ENCODE results near the gene PEX14. TPM values are rescaled to one million over a fixed set of nuclear protein-coding genes. Genes with fewer than 3 reads are reported as not detected.
A peak's percentile ranks its signal among the peaks of the same experiment; 100 is the strongest.

Gene PEX14
- total RNA-seq, 3 donors from 2014 or later: 12.5 to 16.1 (median 14.8) TPM

- H3K9me3 ChIP-seq: no peaks in the 10 kb centered on the region
- H3K27me3 ChIP-seq: no peaks in the 10 kb centered on the region
- peaks cover 12 to 39% of the 10 kb centered on the region in 2 donors for H3K4me1 ChIP-seq
- intact Hi-C loops (cut with DNase I; ENCODE audit: low total_unique reads): no loop called here
- peak overlapping the region; percentile 95 to 96 for H3K27ac ChIP-seq
- no peaks in the 10 kb centered on the region for H3K36me3 ChIP-seq
- TF ChIP-seq CTCF (IDR thresholded peaks at IDR 0.05): no peak
- TF ChIP-seq POLR2AphosphoS5 (IDR thresholded peaks at IDR 0.05): no peak
- TF ChIP-seq POLR2A (IDR thresholded peaks at IDR 0.05): no peak
- no peak overlapping the region for H3K4me3 ChIP-seq
- DNase-seq (ENCODE audit: low spot score in 2 of 2): no peak
Observed at GRCh38 chr1:10631811-10632593, 157.3 kb downstream of the PEX14 start.

- Histone ChIP-seq H3K27ac (peak overlapping the region; percentile 95 to 96), H3K4me1 (peaks cover 12 to 35% of the 10 kb centered on the region in 2 donors)
- intact Hi-C loops (cut with DNase I; ENCODE audit: low total_unique reads): no loop called here
Observed at GRCh38 chr1:10632691-10633090, 157.9 kb downstream of the PEX14 start.

GRCh38 chr1:10633416-10633815 lies 158.7 kb downstream of the PEX14 start:
- H3K27me3 ChIP-seq: no peaks in the 10 kb centered on the region
- no peak for TF ChIP-seq POLR2A (IDR thresholded peaks at IDR 0.05)
- TF ChIP-seq CTCF (IDR thresholded peaks at IDR 0.05): no peak
- TF ChIP-seq POLR2AphosphoS5 (IDR thresholded peaks at IDR 0.05): no peak
- H3K4me3 ChIP-seq: no peak overlapping the region
- no peak for DNase-seq (ENCODE audit: low spot score in 2 of 2)
- peak overlapping the region; percentile 95 to 96 for H3K27ac ChIP-seq
- no peaks in the 10 kb centered on the region for H3K9me3 ChIP-seq
- H3K4me1 ChIP-seq: peaks cover 18 to 32% of the 10 kb centered on the region in 2 donors
- no peaks in the 10 kb centered on the region for H3K36me3 ChIP-seq
- intact Hi-C loops (cut with DNase I; ENCODE audit: low total_unique reads): no loop called here

More at GRCh38 chr1:10632691-10633090, 157.9 kb downstream of the PEX14 start:
- no peak for DNase-seq (ENCODE audit: low spot score in 2 of 2)
- TF ChIP-seq CTCF (IDR thresholded peaks at IDR 0.05) (no peak), POLR2AphosphoS5 (IDR thresholded peaks at IDR 0.05) (no peak), POLR2A (IDR thresholded peaks at IDR 0.05) (no peak)
- H3K36me3 ChIP-seq: no peaks in the 10 kb centered on the region
- H3K4me3 ChIP-seq: no peak overlapping the region
- no peaks in the 10 kb centered on the region for H3K27me3 ChIP-seq
- no peaks in the 10 kb centered on the region for H3K9me3 ChIP-seq

GRCh38 chr1:10634075-10634427 lies 159.3 kb downstream of the PEX14 start:
- intact Hi-C loops (cut with DNase I; ENCODE audit: low total_unique reads): no loop called here
- H3K4me3 ChIP-seq: no peak overlapping the region
- no peaks in the 10 kb centered on the region for H3K36me3 ChIP-seq
- peaks cover 18 to 26% of the 10 kb centered on the region in 2 donors for H3K4me1 ChIP-seq
- TF ChIP-seq CTCF (IDR thresholded peaks at IDR 0.05) (no peak), POLR2A (IDR thresholded peaks at IDR 0.05) (no peak), POLR2AphosphoS5 (IDR thresholded peaks at IDR 0.05) (no peak)
- no peaks in the 10 kb centered on the region for H3K27me3 ChIP-seq
- DNase-seq (ENCODE audit: low spot score in 2 of 2): no peak
- H3K9me3 ChIP-seq: no peaks in the 10 kb centered on the region
- peak overlapping the region; percentile 95 to 96 for H3K27ac ChIP-seq

GRCh38 chr1:10634428-10635084 lies 159.8 kb downstream of the PEX14 start:
- TF ChIP-seq CTCF (IDR thresholded peaks at IDR 0.05): no peak
- peak in 1 of 3 donors; percentile 3 for TF ChIP-seq POLR2AphosphoS5 (IDR thresholded peaks at IDR 0.05)
- Histone ChIP-seq H3K27ac (peak overlapping the region; percentile 95 to 96), H3K4me3 (peak overlapping the region in 1 of 3 donors; percentile 45), H3K4me1 (peaks cover 18 to 26% of the 10 kb centered on the region in 2 donors), H3K36me3 (no peaks in the 10 kb centered on the region), H3K27me3 (peaks cover 0 to under 1% of the 10 kb centered on the region in 2 donors), H3K9me3 (no peaks in the 10 kb centered on the region)
- peak in 1 of 2 donors; percentile 90 for DNase-seq (ENCODE audit: low spot score in 2 of 2)
- intact Hi-C loops (cut with DNase I; ENCODE audit: low total_unique reads): no loop called here

Data from breast epithelium (tissue), 4 donors.